NT2/D1 (cell line): ENCODE data around the gene EXD2.
"Not testable (repeated sequence)": the region's sequence is repeated elsewhere in the genome, so short reads cannot be mapped to it uniquely, and the experiment has no call there.

Source experiments
- DNase-seq: peaks from one replicate; pipeline ENCODE4 v3.0.0-alpha.2; 2011; ENCODE audit warnings: low read depth, low spot score
- H3K27me3 ChIP-seq: 2 replicates; pipeline ENCODE4 v1.6.0; 2011; ENCODE audit warnings: mild to moderate bottlenecking; ENCODE audit not compliant: insufficient read length, insufficient read depth
- H3K36me3 ChIP-seq: 2 replicates; pipeline ENCODE4 v1.6.1; 2011; ENCODE audit warnings: mild to moderate bottlenecking, low read length, mixed read lengths; ENCODE audit not compliant: insufficient read depth, insufficient read length
- H3K4me1 ChIP-seq: 2 replicates; pipeline ENCODE4 v1.5.1; 2011; ENCODE audit not compliant: insufficient read depth, insufficient read length
- H3K4me3 ChIP-seq: 2 replicates; pipeline ENCODE4 v1.5.1; 2011; ENCODE audit warnings: low read depth; ENCODE audit not compliant: insufficient read length
- H3K9ac ChIP-seq: 2 replicates; pipeline ENCODE4 v1.6.0; 2011; ENCODE audit warnings: low read depth; ENCODE audit not compliant: insufficient read length
- H3K9me3 ChIP-seq: 2 replicates; pipeline ENCODE4 v1.5.1; 2011; ENCODE audit warnings: mild to moderate bottlenecking, low read length; ENCODE audit not compliant: insufficient read depth
- SUZ12 ChIP-seq: IDR thresholded peaks from 2 replicates; pipeline ENCODE4 v1.6.1; 2011; ENCODE audit not compliant: insufficient read length, insufficient read depth; ENCODE audit errors: extremely low read depth
- YY1 ChIP-seq: IDR thresholded peaks from 2 replicates; pipeline ENCODE4 v1.6.1; 2011; ENCODE audit not compliant: insufficient read length, insufficient read depth
- ZNF274 ChIP-seq: IDR thresholded peaks from 2 replicates; pipeline ENCODE4 v1.6.1; 2011; ENCODE audit warnings: mild to moderate bottlenecking, low read depth, low read length

EXD2 gene

GRCh38 chr14:69270097-69270496, 78.8 kb downstream of the EXD2 start:
- no peak for TF ChIP-seq ZNF274
- no peak for TF ChIP-seq SUZ12
- no peak for TF ChIP-seq YY1
- H3K9me3 ChIP-seq = no peaks in the 10 kb centered on the region
- DNase-seq = no peak
- H3K36me3 ChIP-seq = no peaks in the 10 kb centered on the region
- no peaks in the 10 kb centered on the region for H3K4me1 ChIP-seq
- no peaks in the 10 kb centered on the region for H3K27me3 ChIP-seq
- no peak overlapping the region for H3K4me3 ChIP-seq
- H3K9ac ChIP-seq = no peak overlapping the region

DNA sequence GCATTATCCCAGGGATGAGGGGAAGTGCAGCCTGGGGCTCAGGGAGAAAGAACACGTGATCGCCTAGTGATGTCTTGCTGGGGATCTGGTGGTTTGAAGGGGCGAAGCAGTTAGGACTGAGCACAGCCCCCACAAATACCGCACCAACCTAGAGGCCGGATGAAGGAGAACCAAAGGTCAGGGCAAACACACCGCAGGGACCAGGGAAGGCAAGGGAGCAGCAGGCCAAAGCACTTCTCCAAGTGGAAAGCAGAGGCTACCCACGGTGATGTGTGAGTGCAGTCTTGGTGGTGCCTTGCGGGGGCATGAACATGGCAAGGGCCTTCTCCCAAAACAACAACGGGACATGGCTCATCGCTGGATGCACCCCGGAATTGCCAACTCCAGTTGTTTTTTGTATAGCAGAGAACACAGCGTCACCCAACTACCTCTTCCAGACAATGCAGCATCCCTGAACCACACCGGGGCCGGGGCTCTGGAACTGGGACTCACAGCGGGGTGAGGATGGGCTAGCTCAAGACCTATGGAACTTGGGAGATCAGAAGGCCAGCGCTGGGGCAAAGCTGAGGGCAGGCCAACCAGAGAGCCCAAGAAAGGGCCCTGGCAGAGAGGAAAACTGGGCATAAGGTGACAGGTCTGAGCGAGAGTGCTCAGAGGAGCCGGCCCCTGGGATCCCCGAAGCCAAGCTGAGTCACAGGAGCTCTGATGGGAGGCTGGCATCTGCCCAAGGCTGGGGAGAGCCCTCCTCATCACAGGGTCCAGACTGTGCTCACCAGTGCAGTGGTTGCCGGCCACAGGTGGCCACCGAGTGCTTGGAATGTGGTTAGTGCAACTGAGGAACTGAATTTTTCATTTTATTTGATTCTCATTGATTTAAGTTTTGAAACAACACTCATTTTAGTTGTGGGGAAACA, 79.8 kb downstream of the EXD2 start:
- no peak overlapping the region for H3K4me3 ChIP-seq
- no peak overlapping the region for H3K9ac ChIP-seq
- H3K36me3 ChIP-seq = no peaks in the 10 kb centered on the region
- DNase-seq = no peak
- H3K9me3 ChIP-seq = no peaks in the 10 kb centered on the region
- TF ChIP-seq SUZ12 (no peak), YY1 (no peak), ZNF274 (no peak)
- no peaks in the 10 kb centered on the region for H3K4me1 ChIP-seq
- H3K27me3 ChIP-seq = no peaks in the 10 kb centered on the region

DNA sequence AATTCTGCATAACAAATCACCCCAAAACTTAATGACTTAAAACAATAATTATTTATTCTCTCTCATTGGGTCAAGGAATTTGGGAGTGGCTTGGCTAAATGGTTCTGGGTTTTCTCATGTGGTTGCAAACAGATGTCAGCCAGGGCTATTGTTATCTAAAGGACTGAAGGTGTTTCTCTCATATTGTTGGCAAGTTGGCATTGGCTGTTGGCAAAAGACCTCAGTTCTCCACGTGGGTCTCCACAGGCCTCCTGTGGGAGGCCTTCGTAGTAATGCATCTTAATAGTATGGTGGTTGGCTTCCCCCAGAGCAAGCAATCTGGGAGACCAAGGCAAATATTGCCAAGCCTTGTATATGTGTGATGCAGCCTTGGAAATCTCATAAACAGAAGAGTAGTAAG, 83.0 kb downstream of the EXD2 start:
- DNase-seq = no peak
- Histone ChIP-seq H3K9ac (no peak overlapping the region), H3K4me1 (no peaks in the 10 kb centered on the region), H3K4me3 (no peak overlapping the region), H3K36me3 (no peaks in the 10 kb centered on the region), H3K9me3 (no peaks in the 10 kb centered on the region), H3K27me3 (no peaks in the 10 kb centered on the region)
- TF ChIP-seq ZNF274 = no peak

DNA sequence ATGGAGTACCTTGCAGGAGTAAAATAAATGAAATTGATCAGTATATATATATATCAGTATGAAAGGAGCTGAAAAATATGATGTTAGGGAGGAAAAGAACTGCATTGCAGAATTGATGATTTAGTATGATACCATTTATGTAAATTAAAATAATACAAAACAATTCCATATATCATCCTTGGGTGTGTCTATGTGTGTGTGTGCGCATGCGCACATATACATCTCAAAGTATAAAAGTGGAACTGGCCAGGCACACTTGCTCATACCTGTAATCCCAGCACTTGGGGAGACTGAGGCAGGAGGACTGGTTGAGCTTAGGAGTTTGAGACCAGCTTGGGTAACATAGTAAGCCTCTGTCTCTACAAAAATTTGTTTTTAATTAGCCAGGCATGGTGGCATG, 84.0 kb downstream of the EXD2 start:
- TF ChIP-seq YY1 (no peak), SUZ12 (no peak), ZNF274 (no peak)
- Histone ChIP-seq H3K9me3 (no peaks in the 10 kb centered on the region), H3K4me3 (no peak overlapping the region), H3K27me3 (no peaks in the 10 kb centered on the region), H3K4me1 (no peaks in the 10 kb centered on the region), H3K9ac (no peak overlapping the region), H3K36me3 (no peaks in the 10 kb centered on the region)
- no peak for DNase-seq

- not testable (repeated sequence) for H3K4me1 ChIP-seq
Observed at GRCh38 chr14:69277356-69277755, 86.1 kb downstream of the EXD2 start.

GRCh38 chr14:69280746-69281291, 89.5 kb downstream of the EXD2 start:
- no peak for DNase-seq
- Histone ChIP-seq H3K27me3 (no peaks in the 10 kb centered on the region), H3K4me3 (no peak overlapping the region), H3K9ac (no peak overlapping the region), H3K36me3 (no peaks in the 10 kb centered on the region), H3K4me1 (no peaks in the 10 kb centered on the region), H3K9me3 (no peaks in the 10 kb centered on the region)
- no peak for TF ChIP-seq ZNF274
- TF ChIP-seq SUZ12 = no peak
- TF ChIP-seq YY1 = no peak

More at GRCh38 chr14:69277356-69277755, 86.1 kb downstream of the EXD2 start:
- DNase-seq, H3K4me3 ChIP-seq, H3K9me3 ChIP-seq, H3K36me3 ChIP-seq, H3K9ac ChIP-seq, H3K27me3 ChIP-seq: not testable (repeated sequence)

GRCh38 chr14:69281450-69282169, 90.3 kb downstream of the EXD2 start:
- no peak overlapping the region for H3K4me3 ChIP-seq
- no peaks in the 10 kb centered on the region for H3K27me3 ChIP-seq
- no peak for TF ChIP-seq ZNF274
- TF ChIP-seq YY1 = no peak
- no peak for TF ChIP-seq SUZ12
- H3K4me1 ChIP-seq = no peaks in the 10 kb centered on the region
- no peaks in the 10 kb centered on the region for H3K36me3 ChIP-seq
- H3K9me3 ChIP-seq = no peaks in the 10 kb centered on the region
- H3K9ac ChIP-seq = no peak overlapping the region
- DNase-seq = no peak
